Measurements from ENCODE around the gene CAPN5.

The CAPN5 gene

DNA sequence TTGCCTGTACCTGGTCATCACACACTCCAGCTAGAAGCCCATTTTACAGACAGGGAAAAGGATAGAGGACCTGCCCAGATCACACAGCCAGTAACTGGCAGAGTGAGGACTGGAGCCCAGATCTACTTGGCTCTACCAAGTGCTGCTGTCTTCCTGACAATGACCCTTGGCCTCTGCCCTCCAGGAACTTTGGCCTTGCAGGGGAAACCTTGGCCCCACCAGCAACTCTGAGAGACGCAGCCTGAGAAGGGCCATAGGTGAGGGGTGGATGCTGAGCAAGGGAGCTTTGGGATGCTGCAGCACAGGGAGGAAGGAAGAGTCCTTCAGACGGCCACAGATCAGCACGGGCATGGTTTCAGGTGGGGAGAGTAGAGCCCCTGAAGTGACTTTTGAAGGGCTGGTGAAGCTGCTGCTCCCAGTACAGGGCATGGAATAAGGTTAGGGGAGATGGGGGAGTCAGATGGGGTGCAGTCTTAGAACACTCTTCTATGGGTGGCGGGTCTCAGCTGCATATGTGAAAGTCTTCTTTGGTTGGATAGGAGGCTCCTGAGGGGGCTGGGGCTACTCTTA lies 2.0 kb upstream of the CAPN5 start:
- Histone ChIP-seq H3K27me3 (ENCODE audit: control insufficient read depth, insufficient read depth, low read length) (peaks cover 7% of the 10 kb centered on the region; the same call in 1 of the 2 replicates), H3K4me1 (ENCODE audit: control insufficient read depth, insufficient read depth, low read length) (peaks cover 17% of the 10 kb centered on the region; the same call in 1 of the 2 replicates), H3K27ac (ENCODE audit: low read depth, low read length) (no peak overlapping the region)

DNA sequence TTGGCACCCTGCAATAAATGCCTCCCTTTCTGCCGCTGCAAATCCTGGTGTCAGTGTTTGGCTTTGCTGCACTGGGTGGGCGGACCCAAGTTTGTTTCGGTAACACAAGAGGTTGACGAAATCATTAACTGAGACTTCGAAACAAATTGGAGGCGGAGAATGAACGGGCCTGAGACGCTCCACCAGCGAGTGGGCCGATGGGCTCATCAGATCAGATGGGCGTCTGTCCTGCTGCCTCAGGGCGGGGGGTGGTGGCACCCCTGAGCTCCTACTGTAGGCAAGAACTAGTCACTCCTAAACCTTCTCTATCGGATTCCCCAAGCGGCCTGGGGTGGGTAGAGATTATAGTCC lies 918 bp upstream of the CAPN5 start:
- no peak overlapping the region for H3K27ac ChIP-seq (ENCODE audit: low read depth, low read length)
- no peak overlapping the region for H3K9ac ChIP-seq (ENCODE audit: low read length)

More for the DNA sequence above, 2.0 kb upstream of the CAPN5 start:
- no peaks in the 10 kb centered on the region for H3K9me3 ChIP-seq (ENCODE audit: control insufficient read depth, insufficient read depth, low read depth, low read length)
- no peaks in the 10 kb centered on the region for H3K36me3 ChIP-seq (ENCODE audit: control insufficient read depth, insufficient read depth, low read length)
- H3K9ac ChIP-seq (ENCODE audit: low read length), result no peak overlapping the region
- H3K4me3 ChIP-seq (ENCODE audit: low read depth, low read length), result no peak overlapping the region

DNA sequence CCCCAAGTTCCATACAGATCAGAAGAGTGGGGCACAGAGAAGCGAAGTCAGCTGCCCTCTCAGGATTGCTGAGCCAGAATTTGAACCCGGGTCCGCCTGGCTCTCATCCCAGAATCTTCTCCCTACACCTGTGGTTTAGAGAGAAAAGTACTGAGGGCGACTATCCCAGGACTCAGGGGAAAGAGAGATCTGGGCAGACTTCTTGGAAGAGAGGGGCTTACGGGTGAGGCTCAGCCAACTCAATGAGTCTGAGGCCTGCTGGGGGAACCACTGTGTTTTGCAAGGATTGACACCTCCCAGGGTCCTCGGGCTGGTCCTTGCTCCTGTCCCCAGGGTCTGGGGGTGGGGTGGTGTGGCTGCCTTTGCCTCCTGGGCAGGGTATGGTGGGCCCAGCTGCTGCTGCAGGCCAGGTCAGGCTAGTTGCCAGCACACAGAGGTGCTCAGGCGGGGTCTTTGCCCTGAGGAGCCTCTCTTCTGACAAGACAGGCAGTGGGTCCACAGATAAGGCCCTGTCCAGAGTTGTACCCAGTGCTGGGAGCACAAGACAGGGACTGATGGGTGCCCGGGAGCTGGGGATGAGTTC lies 1.2 kb downstream of the CAPN5 start:
- Histone ChIP-seq H3K9ac (ENCODE audit: low read length) (peak overlapping the region; percentile 49), H3K36me3 (ENCODE audit: control insufficient read depth, insufficient read depth, low read length) (no peaks in the 10 kb centered on the region), H3K4me1 (ENCODE audit: control insufficient read depth, insufficient read depth, low read length) (peaks cover 25% of the 10 kb centered on the region; the same call in 1 of the 2 replicates), H3K27me3 (ENCODE audit: control insufficient read depth, insufficient read depth, low read length) (peaks cover 7% of the 10 kb centered on the region; the same call in 1 of the 2 replicates), H3K4me3 (ENCODE audit: low read depth, low read length) (peak overlapping the region; percentile 61), H3K9me3 (ENCODE audit: control insufficient read depth, insufficient read depth, low read depth, low read length) (no peaks in the 10 kb centered on the region), H3K27ac (ENCODE audit: low read depth, low read length) (no peak overlapping the region)

More for the DNA sequence above, 918 bp upstream of the CAPN5 start:
- H3K9me3 ChIP-seq (ENCODE audit: control insufficient read depth, insufficient read depth, low read depth, low read length), result no peaks in the 10 kb centered on the region
- peaks cover 17% of the 10 kb centered on the region; the same call in 1 of the 2 replicates for H3K4me1 ChIP-seq (ENCODE audit: control insufficient read depth, insufficient read depth, low read length)
- H3K4me3 ChIP-seq (ENCODE audit: low read depth, low read length), result peak overlapping the region; percentile 61
- peaks cover 7% of the 10 kb centered on the region; the same call in 1 of the 2 replicates for H3K27me3 ChIP-seq (ENCODE audit: control insufficient read depth, insufficient read depth, low read length)
- H3K36me3 ChIP-seq (ENCODE audit: control insufficient read depth, insufficient read depth, low read length), result no peaks in the 10 kb centered on the region

DNA sequence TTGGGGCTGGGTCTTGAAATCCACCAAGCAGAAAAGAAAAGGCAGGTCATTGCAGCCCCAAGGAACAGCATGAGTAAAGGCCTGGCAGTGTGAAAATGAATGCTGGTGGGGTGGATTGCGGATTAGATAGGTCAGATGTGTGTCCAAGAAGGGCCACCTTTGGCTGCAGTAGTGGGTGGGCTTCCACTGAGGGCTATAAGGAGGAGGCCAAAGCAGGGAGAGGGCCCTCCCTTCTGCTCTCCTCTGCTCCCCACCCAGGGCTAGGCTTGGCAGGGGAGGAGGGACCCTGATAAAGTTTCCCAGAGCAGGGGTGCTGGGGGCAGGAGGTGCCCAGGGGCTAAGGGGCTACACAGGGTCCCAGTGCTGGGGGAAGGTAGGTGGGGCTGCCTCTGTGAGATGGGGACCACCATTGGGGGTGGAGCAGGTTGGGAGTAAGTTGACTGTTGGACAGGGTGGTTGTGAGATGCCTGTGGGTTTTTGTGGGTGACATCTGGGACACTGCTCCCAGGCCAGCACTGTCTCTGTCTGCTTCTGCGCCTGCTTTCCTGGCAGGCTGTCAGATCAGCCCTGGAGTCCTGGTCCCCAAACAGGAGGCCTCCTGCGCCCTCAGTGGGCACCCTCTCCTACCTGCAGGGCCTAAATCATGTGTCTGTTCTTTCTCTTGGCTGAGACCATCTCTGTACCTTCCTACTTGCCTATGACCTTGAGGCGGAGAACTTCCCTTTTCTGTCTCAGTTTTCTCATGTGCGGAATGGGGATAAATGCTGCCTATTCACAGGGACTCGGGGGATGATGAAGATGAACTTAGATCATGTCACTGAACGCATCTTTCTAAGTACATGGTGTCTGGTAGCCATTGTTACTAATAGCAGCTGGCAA lies 1.9 kb downstream of the CAPN5 start:
- peaks cover 30% of the 10 kb centered on the region; the same call in 1 of the 2 replicates for H3K4me1 ChIP-seq (ENCODE audit: control insufficient read depth, insufficient read depth, low read length)

DNA sequence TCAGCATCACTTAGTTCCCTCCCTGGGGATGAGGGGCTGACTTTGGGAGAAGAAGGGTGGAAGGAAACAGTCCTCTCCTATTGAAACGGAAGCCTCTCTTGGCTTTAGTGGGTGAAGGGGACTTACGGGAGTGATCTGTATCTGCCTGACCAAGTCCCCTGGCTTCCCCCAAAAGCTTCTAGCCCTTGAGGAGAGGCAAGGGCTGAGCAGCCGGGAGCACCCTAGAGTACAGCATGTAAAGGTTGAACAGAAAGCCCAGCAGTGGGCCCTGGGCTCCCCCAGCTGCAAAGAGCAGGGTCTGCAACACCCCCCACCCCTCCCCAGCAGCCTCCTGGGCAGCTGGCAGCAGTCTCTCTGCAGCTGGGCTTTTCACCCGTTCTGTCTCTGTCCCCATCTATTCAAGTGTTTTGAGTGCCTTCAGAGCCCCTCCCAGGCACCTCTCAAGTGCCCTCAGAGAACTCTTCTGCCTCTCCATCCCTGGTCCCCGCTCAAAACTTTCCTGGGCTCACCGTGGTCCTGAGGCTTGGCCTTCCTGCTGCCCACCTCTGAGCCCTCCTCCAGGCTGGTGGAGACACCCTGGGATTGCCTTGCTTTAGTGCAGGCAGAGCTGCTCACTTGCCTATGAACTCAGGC lies 2.7 kb downstream of the CAPN5 start:
- Histone ChIP-seq H3K4me3 (ENCODE audit: low read depth, low read length) (no peak overlapping the region), H3K9ac (ENCODE audit: low read length) (no peak overlapping the region), H3K9me3 (ENCODE audit: control insufficient read depth, insufficient read depth, low read depth, low read length) (no peaks in the 10 kb centered on the region), H3K27me3 (ENCODE audit: control insufficient read depth, insufficient read depth, low read length) (peaks cover 7% of the 10 kb centered on the region; the same call in 1 of the 2 replicates), H3K4me1 (ENCODE audit: control insufficient read depth, insufficient read depth, low read length) (peaks cover 31% of the 10 kb centered on the region; the same call in 1 of the 2 replicates), H3K36me3 (ENCODE audit: control insufficient read depth, insufficient read depth, low read length) (no peaks in the 10 kb centered on the region), H3K27ac (ENCODE audit: low read depth, low read length) (no peak overlapping the region)

More for the DNA sequence above, 1.9 kb downstream of the CAPN5 start:
- H3K36me3 ChIP-seq (ENCODE audit: control insufficient read depth, insufficient read depth, low read length), result no peaks in the 10 kb centered on the region
- H3K9ac ChIP-seq (ENCODE audit: low read length), result no peak overlapping the region
- no peak overlapping the region for H3K4me3 ChIP-seq (ENCODE audit: low read depth, low read length)
- H3K9me3 ChIP-seq (ENCODE audit: control insufficient read depth, insufficient read depth, low read depth, low read length), result no peaks in the 10 kb centered on the region
- H3K27ac ChIP-seq (ENCODE audit: low read depth, low read length), result no peak overlapping the region
- peaks cover 7% of the 10 kb centered on the region; the same call in 1 of the 2 replicates for H3K27me3 ChIP-seq (ENCODE audit: control insufficient read depth, insufficient read depth, low read length)

DNA sequence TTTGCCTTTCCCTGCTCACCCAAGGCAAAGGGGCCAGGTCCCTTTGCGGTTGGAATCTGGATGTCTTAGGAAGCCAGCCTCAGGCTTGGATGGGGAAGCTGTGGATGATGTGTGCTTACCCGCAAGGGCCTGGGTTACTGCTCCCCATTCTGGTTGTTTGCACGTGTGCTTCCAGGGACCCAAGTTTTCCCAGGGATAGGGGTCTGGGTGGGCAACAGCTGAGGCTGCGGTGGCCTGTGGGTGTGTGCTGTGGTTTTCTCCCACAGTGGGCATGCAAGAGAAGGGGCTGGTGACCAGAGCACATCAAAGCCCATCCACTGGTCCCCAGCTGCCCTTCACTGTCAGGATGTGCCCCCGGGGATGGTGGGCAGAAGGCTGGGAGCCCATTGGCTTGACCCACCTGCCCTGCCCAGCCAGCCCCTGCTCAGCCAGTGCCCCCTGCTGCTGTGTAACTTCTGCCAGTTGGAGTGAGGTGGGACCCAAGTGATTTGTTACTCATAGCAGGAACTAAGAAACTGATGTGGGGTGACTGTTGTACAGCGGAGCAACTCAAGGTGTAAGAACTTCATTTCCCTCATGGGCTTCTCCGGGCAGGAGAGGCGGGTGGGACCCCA lies 3.3 kb downstream of the CAPN5 start:
- H3K4me1 ChIP-seq (ENCODE audit: control insufficient read depth, insufficient read depth, low read length), result peaks cover 31% of the 10 kb centered on the region; the same call in 1 of the 2 replicates
- no peak overlapping the region for H3K4me3 ChIP-seq (ENCODE audit: low read depth, low read length)
- H3K9me3 ChIP-seq (ENCODE audit: control insufficient read depth, insufficient read depth, low read depth, low read length), result no peaks in the 10 kb centered on the region
- H3K9ac ChIP-seq (ENCODE audit: low read length), result no peak overlapping the region
- 0 out of 2 replicates have a peak, but pooled peaks cover 1% of the 10 kb centered on the region for H3K27me3 ChIP-seq (ENCODE audit: control insufficient read depth, insufficient read depth, low read length)
- H3K36me3 ChIP-seq (ENCODE audit: control insufficient read depth, insufficient read depth, low read length), result no peaks in the 10 kb centered on the region
- no peak overlapping the region for H3K27ac ChIP-seq (ENCODE audit: low read depth, low read length)

DNA sequence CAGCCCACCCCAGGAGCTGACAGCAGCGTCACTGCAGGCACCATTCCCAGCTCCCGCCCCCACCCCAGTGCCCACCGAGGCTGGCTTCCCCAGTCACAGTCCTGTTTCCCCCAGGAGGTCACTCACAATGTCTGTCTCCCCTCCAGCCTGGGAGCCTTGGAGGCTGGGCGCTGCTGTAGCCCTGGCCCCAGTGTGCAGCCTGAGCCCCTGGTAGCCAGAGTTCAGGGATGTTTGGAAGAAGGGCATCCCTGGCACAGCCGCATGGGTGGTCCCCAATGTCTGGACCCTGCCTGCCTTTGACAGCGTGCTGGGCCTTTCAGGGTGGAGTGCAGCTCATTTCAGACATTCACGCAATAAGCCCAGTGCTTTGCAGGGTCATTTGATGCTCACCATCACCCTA lies 4.3 kb downstream of the CAPN5 start:
- no peaks in the 10 kb centered on the region for H3K36me3 ChIP-seq (ENCODE audit: control insufficient read depth, insufficient read depth, low read length)
- no peaks in the 10 kb centered on the region for H3K27me3 ChIP-seq (ENCODE audit: control insufficient read depth, insufficient read depth, low read length)
- no peak overlapping the region for H3K4me3 ChIP-seq (ENCODE audit: low read depth, low read length)
- peaks cover 24% of the 10 kb centered on the region; the same call in 1 of the 2 replicates for H3K4me1 ChIP-seq (ENCODE audit: control insufficient read depth, insufficient read depth, low read length)
- no peaks in the 10 kb centered on the region for H3K9me3 ChIP-seq (ENCODE audit: control insufficient read depth, insufficient read depth, low read depth, low read length)
- H3K27ac ChIP-seq (ENCODE audit: low read depth, low read length), result no peak overlapping the region
- no peak overlapping the region for H3K9ac ChIP-seq (ENCODE audit: low read length)

DNA sequence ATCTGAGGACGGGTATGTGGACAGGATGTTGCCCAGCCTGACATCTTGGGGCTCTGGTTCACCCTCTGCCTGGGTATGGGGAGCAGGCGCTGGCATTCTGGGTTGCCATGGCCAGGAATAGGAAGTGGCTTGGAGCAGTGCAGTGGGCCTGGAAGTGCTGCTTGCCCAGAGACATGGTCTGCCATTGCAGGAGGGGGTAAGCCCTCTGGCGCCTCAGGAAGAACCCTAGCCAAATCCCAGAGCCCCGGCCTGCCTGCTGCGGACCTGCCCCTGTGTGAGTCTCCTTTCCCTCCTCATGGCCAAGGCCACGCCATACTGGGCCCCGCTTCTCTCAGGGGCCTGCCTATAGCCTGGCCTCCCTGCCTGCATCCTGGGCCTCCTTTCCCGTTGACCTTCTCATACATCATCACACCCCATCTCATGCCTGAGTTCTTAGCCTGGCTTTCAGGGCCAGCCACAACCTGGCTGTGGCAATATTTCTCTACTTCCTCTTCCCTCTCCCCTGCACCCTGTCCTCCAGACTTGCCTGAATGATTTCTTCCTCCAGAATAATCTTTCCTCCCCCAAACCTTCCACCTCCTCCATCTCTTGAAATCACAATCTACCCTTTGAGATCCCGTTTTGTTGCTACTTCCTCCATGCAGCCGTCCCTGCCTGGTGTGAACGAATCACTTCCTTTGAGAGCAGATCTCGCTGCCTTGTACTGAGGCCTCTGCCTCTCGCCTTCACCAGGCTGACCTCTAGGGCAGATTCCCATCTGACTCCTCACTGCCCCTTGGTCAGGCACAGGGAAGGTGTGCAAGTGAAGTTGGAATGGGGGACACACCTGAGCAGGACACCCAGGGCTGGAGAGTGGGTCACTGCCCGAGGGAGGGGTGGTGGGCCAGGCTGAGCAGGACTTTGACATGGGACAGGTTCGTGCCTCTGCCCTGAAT lies 5.2 kb downstream of the CAPN5 start:
- Histone ChIP-seq H3K9me3 (ENCODE audit: control insufficient read depth, insufficient read depth, low read depth, low read length) (no peaks in the 10 kb centered on the region), H3K36me3 (ENCODE audit: control insufficient read depth, insufficient read depth, low read length) (no peaks in the 10 kb centered on the region), H3K27ac (ENCODE audit: low read depth, low read length) (no peak overlapping the region), H3K27me3 (ENCODE audit: control insufficient read depth, insufficient read depth, low read length) (no peaks in the 10 kb centered on the region), H3K4me1 (ENCODE audit: control insufficient read depth, insufficient read depth, low read length) (peaks cover 24% of the 10 kb centered on the region; the same call in 1 of the 2 replicates), H3K9ac (ENCODE audit: low read length) (no peak overlapping the region), H3K4me3 (ENCODE audit: low read depth, low read length) (no peak overlapping the region)

DNA sequence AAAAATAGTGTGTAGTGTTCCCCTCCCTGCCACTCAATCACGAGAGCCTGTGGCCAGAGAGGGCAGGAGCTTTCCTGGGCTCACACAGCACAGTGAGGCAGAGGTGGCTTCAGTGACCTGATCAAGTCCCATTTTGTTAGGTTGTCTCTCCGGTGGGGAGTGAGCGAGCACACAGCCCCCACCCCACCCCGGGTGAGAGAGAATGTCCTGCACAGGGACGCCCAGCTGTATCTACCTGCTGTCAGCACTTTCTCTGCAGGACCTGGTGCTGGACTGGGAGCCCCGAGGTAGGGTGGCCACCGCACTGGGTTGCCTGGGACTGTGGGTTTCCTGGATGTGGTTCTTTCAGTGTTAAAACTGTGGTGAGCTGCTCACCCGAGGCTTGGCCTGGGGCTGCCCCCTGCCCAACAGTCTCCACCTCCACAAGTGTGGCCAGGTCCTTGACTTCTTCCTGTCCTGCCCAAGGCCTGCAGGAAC lies 6.1 kb downstream of the CAPN5 start:
- Histone ChIP-seq H3K36me3 (ENCODE audit: control insufficient read depth, insufficient read depth, low read length) (no peaks in the 10 kb centered on the region), H3K27ac (ENCODE audit: low read depth, low read length) (no peak overlapping the region), H3K27me3 (ENCODE audit: control insufficient read depth, insufficient read depth, low read length) (no peaks in the 10 kb centered on the region), H3K9ac (ENCODE audit: low read length) (no peak overlapping the region), H3K9me3 (ENCODE audit: control insufficient read depth, insufficient read depth, low read depth, low read length) (no peaks in the 10 kb centered on the region), H3K4me1 (ENCODE audit: control insufficient read depth, insufficient read depth, low read length) (peaks cover 18% of the 10 kb centered on the region; the same call in 1 of the 2 replicates), H3K4me3 (ENCODE audit: low read depth, low read length) (no peak overlapping the region)
